GM23248 (cell line): ENCODE results near the gene ZCCHC24. TPM values are rescaled to one million over a fixed set of nuclear protein-coding genes. Genes with fewer than 3 reads are reported as not detected.

ENCODE experiments used
- DNase-seq: peaks from one replicate; pipeline ENCODE4 v3.0.0-alpha.2; 2015
- H2AFZ ChIP-seq: fragments of 200-600 bp; sonication (generic); 2 replicates; pipeline ENCODE4 v1.6.1; 2016; ENCODE audit warnings: antibody characterized with exemption
- H3F3A ChIP-seq: fragments of 200-600 bp; sonication (generic); 2 replicates; pipeline ENCODE4 v1.6.1; 2016; ENCODE audit warnings: mild to moderate bottlenecking, antibody characterized with exemption, mixed run types; ENCODE audit not compliant: insufficient read depth
- H3K27ac ChIP-seq: fragments of 200-600 bp; sonication (generic); 2 replicates; pipeline ENCODE4 v1.5.1; 2016; ENCODE audit warnings: mild to moderate bottlenecking
- H3K27me3 ChIP-seq: fragments of 200-600 bp; sonication (generic); replicated peaks from 2 replicates; pipeline ENCODE4 v1.6.1; 2016; ENCODE audit warnings: mild to moderate bottlenecking; ENCODE audit not compliant: insufficient read depth
- H3K36me3 ChIP-seq: fragments of 200-600 bp; sonication (generic); 2 replicates; pipeline ENCODE4 v1.6.1; 2016; ENCODE audit warnings: low read depth, mild to moderate bottlenecking
- H3K4me1 ChIP-seq: fragments of 200-600 bp; sonication (generic); 2 replicates; pipeline ENCODE4 v1.6.1; 2016; ENCODE audit warnings: mild to moderate bottlenecking; ENCODE audit not compliant: insufficient read depth
- H3K4me2 ChIP-seq: fragments of 200-600 bp; sonication (generic); one replicate; pipeline ENCODE4 v1.6.1; 2016; ENCODE audit warnings: mild to moderate bottlenecking; ENCODE audit not compliant: unreplicated experiment
- H3K4me3 ChIP-seq: fragments of 200-600 bp; sonication (generic); 2 replicates; pipeline ENCODE4 v1.5.1; 2016; ENCODE audit warnings: mild to moderate bottlenecking
- H3K79me2 ChIP-seq: fragments of 200-600 bp; sonication (generic); 2 replicates; pipeline ENCODE4 v1.6.1; 2016; ENCODE audit warnings: mild to moderate bottlenecking; ENCODE audit not compliant: insufficient read depth
- H3K9ac ChIP-seq: fragments of 200-600 bp; sonication (generic); 2 replicates; pipeline ENCODE4 v1.6.1; 2016; ENCODE audit warnings: mild to moderate bottlenecking
- H3K9me2 ChIP-seq: fragments of 200-600 bp; sonication (generic); 2 replicates; pipeline ENCODE4 v1.6.1; 2016; ENCODE audit warnings: mixed run types, mild to moderate bottlenecking, moderate library complexity; ENCODE audit not compliant: insufficient read depth
- H3K9me3 ChIP-seq: fragments of 200-600 bp; sonication (generic); one replicate; pipeline ENCODE4 v1.6.1; 2017; ENCODE audit warnings: low read depth
- H4K20me1 ChIP-seq: fragments of 200-600 bp; sonication (generic); 2 replicates; pipeline ENCODE4 v1.6.0; 2016; ENCODE audit not compliant: insufficient read depth
- EZH2 ChIP-seq: fragments of 200-600 bp; sonication (generic); IDR thresholded peaks from 2 replicates; pipeline ENCODE4 v1.6.1; 2018; ENCODE audit warnings: antibody characterized with exemption, mild to moderate bottlenecking; ENCODE audit not compliant: insufficient read depth, poor library complexity, severe bottlenecking
- EZH2phosphoT487 ChIP-seq: fragments of 200-600 bp; sonication (generic); IDR thresholded peaks from 2 replicates; pipeline ENCODE4 v1.6.1; 2018; ENCODE audit warnings: antibody characterized with exemption, moderate library complexity, mild to moderate bottlenecking, low read depth; ENCODE audit not compliant: insufficient read depth
- WGBS, 2 experiments: methylation state at CpG; one replicate each; pipeline ENCODE4 v1.1.6; 2015 to 2017; ENCODE audit warnings: low lambda C conversion rate in 2 of 2, low coverage in 1 of 2; ENCODE audit errors: missing lambda C conversion rate in 2 of 2; 5-methylcytosine and 5-hydroxymethylcytosine counted together
- in situ Hi-C: fragments of 300-500 bp; cut with MboI; formaldehyde crosslinking; loops from 2 replicates; pipeline ENCODE4 v1.15.0; 2020
- polyA plus RNA-seq: library from polyadenylated mRNA; unstranded; fragments of >200 nt; fragmentation: Nextera tagmentation; extraction: Ambion mirVana; gene quantifications from 2 replicates; pipeline ENCODE4 v1.2.1, GENCODE V29; 2016
- total RNA-seq: library from RNA; depleted of rRNA; stranded (reverse); fragments of >200 nt; shearing (Covaris generic); gene quantifications from 2 replicates; pipeline ENCODE4 v1.2.3, GENCODE V29; 2014; rRNA removed

The ZCCHC24 gene
- 30.3 and 34.0 TPM in 2 replicates for total RNA-seq
- polyA plus RNA-seq, result 29.3 and 30.4 TPM in 2 replicates

GRCh38 chr10:79445161-79445976, at the start of gene ZCCHC24:
ZCCHC24 (minus strand) TSS chr10:79445624; CDS start chr10:79445440, 184 bp downstream.
- Histone ChIP-seq H4K20me1 (no peaks in the 10 kb centered on the region), H3K79me2 (peaks cover 39% of the 10 kb centered on the region), H3K27ac (peak within 1 kb of the TSS; percentile 85), H3K36me3 (no peaks in the 10 kb centered on the region), H3K4me2 (peak within 1 kb of the TSS; percentile 98), H3K9me2 (no peaks in the 10 kb centered on the region), H3K9ac (peak within 1 kb of the TSS; percentile 87), H3K27me3 (no peaks in the 10 kb centered on the region), H2AFZ (peak within 1 kb of the TSS; percentile 81), H3K9me3 (no peaks in the 10 kb centered on the region), H3F3A (peaks cover 21% of the 10 kb centered on the region), H3K4me1 (peaks cover 21% of the 10 kb centered on the region), H3K4me3 (peak within 1 kb of the TSS; percentile 88)
- peak; percentile 99 for DNase-seq
- 1 to 3% methylated on average over 41 to 67 of the region's 95 CpGs for WGBS, 2 experiments
- in situ Hi-C loops, result no loop called here
- TF ChIP-seq EZH2phosphoT487 (no peak), EZH2 (no peak)

GRCh38 chr10:79493806-79494205, 48.4 kb upstream of the ZCCHC24 start:
- H3F3A ChIP-seq, result no peaks in the 10 kb centered on the region; the same call in 1 of the 2 replicates
- H3K4me2 ChIP-seq, result no peak overlapping the region
- no peaks in the 10 kb centered on the region for H4K20me1 ChIP-seq
- in situ Hi-C loops, result no loop called here
- H3K27ac ChIP-seq, result no peak overlapping the region
- no peaks in the 10 kb centered on the region for H3K79me2 ChIP-seq
- 50 to 61% methylated on average over 1 of the region's 1 CpG for WGBS, 2 experiments
- H3K9me3 ChIP-seq, result no peaks in the 10 kb centered on the region
- TF ChIP-seq EZH2 (no peak), EZH2phosphoT487 (no peak)
- H3K9me2 ChIP-seq, result no peaks in the 10 kb centered on the region
- H3K4me1 ChIP-seq, result peaks cover under 1% of the 10 kb centered on the region
- H3K36me3 ChIP-seq, result no peaks in the 10 kb centered on the region
- H3K9ac ChIP-seq, result no peak overlapping the region
- H3K4me3 ChIP-seq, result no peak overlapping the region
- H2AFZ ChIP-seq, result no peak overlapping the region
- peaks cover 3% of the 10 kb centered on the region for H3K27me3 ChIP-seq
- DNase-seq, result no peak

- H3K4me3 ChIP-seq, result no peak overlapping the region
- H4K20me1 ChIP-seq, result no peaks in the 10 kb centered on the region
- in situ Hi-C loops, result no loop called here
- WGBS, 2 experiments, result 65 to 78% methylated on average over 3 of the region's 3 CpGs
- H3K36me3 ChIP-seq, result no peaks in the 10 kb centered on the region
- H2AFZ ChIP-seq, result no peak overlapping the region
- H3K9me3 ChIP-seq, result no peaks in the 10 kb centered on the region
- H3K9ac ChIP-seq, result no peak overlapping the region
- no peaks in the 10 kb centered on the region for H3K79me2 ChIP-seq
- TF ChIP-seq EZH2 (no peak), EZH2phosphoT487 (no peak)
- DNase-seq, result no peak
- H3K4me2 ChIP-seq, result no peak overlapping the region
- peaks cover 9% of the 10 kb centered on the region for H3K4me1 ChIP-seq
- H3K27me3 ChIP-seq, result peaks cover 3% of the 10 kb centered on the region; the same call in 1 of the 2 replicates
- no peak overlapping the region for H3K27ac ChIP-seq
- H3K9me2 ChIP-seq, result no peaks in the 10 kb centered on the region
- peaks cover 4% of the 10 kb centered on the region; the same call in 1 of the 2 replicates for H3F3A ChIP-seq
Measured at GRCh38 chr10:79492839-79493238, 47.4 kb upstream of the ZCCHC24 start.

- H3K36me3 ChIP-seq, result no peaks in the 10 kb centered on the region
- in situ Hi-C loops, result no loop called here
- WGBS, 2 experiments, result 93% methylated on average over 6 of the region's 6 CpGs
Measured at GRCh38 chr10:79492256-79492655, 46.8 kb upstream of the ZCCHC24 start.

More at GRCh38 chr10:79492256-79492655, 46.8 kb upstream of the ZCCHC24 start:
- Histone ChIP-seq H3K79me2 (no peaks in the 10 kb centered on the region), H3K9me3 (no peaks in the 10 kb centered on the region), H2AFZ (no peak overlapping the region), H4K20me1 (no peaks in the 10 kb centered on the region), H3K4me3 (no peak overlapping the region), H3K9ac (no peak overlapping the region), H3K4me2 (no peak overlapping the region), H3F3A (peaks cover 7% of the 10 kb centered on the region; the same call in 1 of the 2 replicates), H3K9me2 (no peaks in the 10 kb centered on the region), H3K4me1 (peaks cover 15% of the 10 kb centered on the region), H3K27ac (no peak overlapping the region), H3K27me3 (no peaks in the 10 kb centered on the region; the same call in 1 of the 2 replicates)
- no peak for DNase-seq
- no peak for TF ChIP-seq EZH2phosphoT487
- no peak for TF ChIP-seq EZH2
